Measurements from ENCODE around the gene TSPYL2. TPM values are rescaled to one million over a fixed set of nuclear protein-coding genes. Genes with fewer than 3 reads are reported as not detected.

TSPYL2 gene
- total RNA-seq, 2 experiments from 2014 or later = 30.2 to 31.1 TPM

DNA sequence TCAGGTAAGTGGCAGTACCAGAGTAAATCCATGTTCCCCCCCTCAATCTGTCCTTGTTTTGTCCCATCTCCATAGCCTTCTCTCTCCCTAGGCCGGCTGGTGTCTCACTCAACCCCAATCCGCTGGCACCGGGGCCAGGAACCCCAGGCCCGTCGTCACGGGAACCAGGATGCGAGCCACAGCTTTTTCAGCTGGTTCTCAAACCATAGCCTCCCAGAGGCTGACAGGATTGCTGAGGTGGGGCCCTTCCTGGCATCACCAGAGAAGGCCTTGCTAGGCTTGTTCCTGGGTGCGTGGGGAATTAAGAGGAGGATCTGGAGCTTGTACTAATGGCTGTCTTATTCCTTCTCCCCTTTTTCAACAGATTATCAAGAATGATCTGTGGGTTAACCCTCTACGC is 2.7 kb downstream of the TSPYL2 start:
- Mint-ChIP-seq H3K4me1 (peaks cover 63% of the 10 kb centered on the region), H3K27ac (no peak overlapping the region), H3K36me3 (ENCODE audit: low read depth) (peaks cover 30% of the 10 kb centered on the region), H3K27me3 (no peaks in the 10 kb centered on the region), H3K4me3 (no peak overlapping the region), H3K9me3 (no peaks in the 10 kb centered on the region)
- ChIA-PET POLR2A (no interaction called here), CTCF (no interaction called here)
- no peak for DNase-seq

DNA sequence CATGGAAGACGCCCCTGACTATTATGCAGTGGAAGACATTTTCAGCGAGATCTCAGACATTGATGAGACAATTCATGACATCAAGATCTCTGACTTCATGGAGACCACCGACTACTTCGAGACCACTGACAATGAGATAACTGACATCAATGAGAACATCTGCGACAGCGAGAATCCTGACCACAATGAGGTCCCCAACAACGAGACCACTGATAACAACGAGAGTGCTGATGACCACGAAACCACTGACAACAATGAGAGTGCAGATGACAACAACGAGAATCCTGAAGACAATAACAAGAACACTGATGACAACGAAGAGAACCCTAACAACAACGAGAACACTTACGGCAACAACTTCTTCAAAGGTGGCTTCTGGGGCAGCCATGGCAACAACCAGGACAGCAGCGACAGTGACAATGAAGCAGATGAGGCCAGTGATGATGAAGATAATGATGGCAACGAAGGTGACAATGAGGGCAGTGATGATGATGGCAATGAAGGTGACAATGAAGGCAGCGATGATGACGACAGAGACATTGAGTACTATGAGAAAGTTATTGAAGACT is 3.6 kb downstream of the TSPYL2 start:
- peaks cover 61% of the 10 kb centered on the region for H3K4me1 Mint-ChIP-seq
- H3K36me3 Mint-ChIP-seq (ENCODE audit: low read depth) = peaks cover 30% of the 10 kb centered on the region
- no peaks in the 10 kb centered on the region for H3K9me3 Mint-ChIP-seq
- no peaks in the 10 kb centered on the region for H3K27me3 Mint-ChIP-seq
- POLR2A ChIA-PET = no interaction called here
- no peak overlapping the region for H3K4me3 Mint-ChIP-seq
- CTCF ChIA-PET = no interaction called here
- no peak for DNase-seq
- peak overlapping the region; percentile 56 for H3K27ac Mint-ChIP-seq

DNA sequence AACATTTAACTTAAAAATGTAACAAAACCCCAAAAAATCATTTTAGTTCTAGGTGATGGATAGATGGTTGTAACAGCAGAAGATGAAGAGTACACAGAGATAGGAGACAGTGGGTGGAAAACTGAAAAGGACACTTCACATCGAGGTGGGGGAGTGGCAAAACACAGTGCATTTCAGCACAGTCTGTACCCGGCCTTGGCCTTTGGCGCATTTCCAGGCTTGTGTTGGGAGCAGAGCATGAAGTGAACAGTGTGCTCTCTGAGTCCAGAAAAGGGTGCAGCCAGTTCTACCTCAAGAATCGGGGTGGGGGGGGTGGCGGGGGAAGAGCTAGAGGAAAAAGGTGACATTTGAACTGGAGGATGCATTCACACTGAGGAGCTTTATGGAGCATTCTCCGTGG is 4.3 kb downstream of the TSPYL2 start:
- H3K36me3 Mint-ChIP-seq (ENCODE audit: low read depth) = peaks cover 30% of the 10 kb centered on the region
- POLR2A ChIA-PET = no interaction called here
- H3K4me1 Mint-ChIP-seq = peaks cover 58% of the 10 kb centered on the region
- H3K9me3 Mint-ChIP-seq = no peaks in the 10 kb centered on the region
- DNase-seq = no peak
- CTCF ChIA-PET = no interaction called here
- no peak overlapping the region for H3K4me3 Mint-ChIP-seq
- peak overlapping the region; percentile 10 for H3K27ac Mint-ChIP-seq
- no peaks in the 10 kb centered on the region for H3K27me3 Mint-ChIP-seq

DNA sequence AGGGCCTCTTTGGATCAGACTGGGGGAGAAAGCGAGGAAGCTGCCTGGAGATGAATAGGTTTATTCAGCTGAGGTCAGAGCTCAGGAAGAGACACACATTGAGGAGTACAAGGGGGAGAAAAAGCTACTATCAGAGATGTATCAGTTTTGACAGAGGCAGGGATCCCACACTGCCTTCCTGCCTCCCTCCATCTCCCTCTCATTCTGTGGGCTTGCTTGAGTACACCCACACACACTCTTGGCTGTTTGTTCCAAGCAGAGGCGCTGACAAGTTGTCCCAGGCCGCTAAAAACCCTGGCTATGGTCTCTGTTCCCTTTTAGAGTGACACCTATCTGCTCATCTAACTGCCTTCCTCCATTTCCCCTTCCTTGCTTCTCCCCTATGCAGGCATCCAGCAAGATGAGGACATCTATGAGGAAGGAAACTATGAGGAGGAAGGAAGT is 5.2 kb downstream of the TSPYL2 start:
- Mint-ChIP-seq H3K27ac (no peak overlapping the region), H3K9me3 (no peaks in the 10 kb centered on the region), H3K4me3 (no peak overlapping the region), H3K4me1 (peaks cover 55% of the 10 kb centered on the region), H3K27me3 (no peaks in the 10 kb centered on the region), H3K36me3 (ENCODE audit: low read depth) (peaks cover 30% of the 10 kb centered on the region)
- DNase-seq = no peak
- CTCF ChIA-PET = no interaction called here
- POLR2A ChIA-PET = interaction anchor here (1.0 kb wide), 1 partner anchor 335 kb away, joined by 4 read pairs; the partner anchor contains the start of gene SMC1A

DNA sequence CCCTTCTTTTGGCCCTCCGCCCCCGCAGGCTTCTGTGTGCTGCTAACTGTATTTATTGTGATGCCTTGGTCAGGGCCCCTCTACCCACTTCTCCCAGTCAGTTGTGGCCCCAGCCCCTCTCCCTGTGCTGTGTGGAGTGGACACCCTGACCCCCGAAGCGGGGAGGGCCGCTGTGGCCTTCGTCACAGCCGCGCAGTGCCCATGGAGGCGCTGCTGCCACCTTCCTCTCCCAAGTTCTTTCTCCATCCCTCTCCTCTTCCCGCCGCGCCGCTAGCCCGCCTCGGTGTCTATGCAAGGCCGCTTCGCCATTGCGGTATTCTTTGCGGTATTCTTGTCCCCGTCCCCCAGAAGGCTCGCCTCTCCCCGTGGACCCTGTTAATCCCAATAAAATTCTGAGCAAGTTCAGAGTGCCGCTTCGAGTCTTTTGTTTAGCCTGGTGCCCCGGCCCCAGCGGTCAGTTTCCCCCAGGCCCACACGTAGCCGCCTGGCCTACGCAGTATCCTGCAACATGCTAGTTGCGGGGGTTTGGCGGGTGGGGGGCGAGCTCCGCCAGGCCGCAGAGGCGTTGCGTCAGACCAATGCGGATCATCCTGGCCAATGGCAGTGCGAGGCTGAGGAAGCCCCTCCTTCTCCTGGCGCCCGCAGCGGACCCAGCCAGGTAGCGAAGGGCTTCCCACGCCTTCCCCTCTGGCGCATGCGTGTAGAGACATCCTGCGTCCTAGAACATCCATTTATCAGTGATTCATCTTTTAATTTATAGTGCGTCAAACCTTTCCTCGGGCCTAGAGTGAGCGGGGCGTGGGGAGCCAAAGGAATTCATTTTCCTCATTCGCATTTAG is 6.2 kb downstream of the TSPYL2 start:
- Mint-ChIP-seq H3K27ac (peak overlapping the region; percentile 71), H3K4me3 (peak overlapping the region; percentile 78), H3K9me3 (no peaks in the 10 kb centered on the region), H3K27me3 (no peaks in the 10 kb centered on the region), H3K36me3 (ENCODE audit: low read depth) (peaks cover 28% of the 10 kb centered on the region), H3K4me1 (peaks cover 51% of the 10 kb centered on the region)
- POLR2A ChIA-PET = interaction anchor here (0.9 kb wide), 1 partner anchor 137 kb away, joined by 3 read pairs; the partner anchor contains the start of gene KDM5C
- peak; percentile 68 for DNase-seq
- CTCF ChIA-PET = interaction anchor here (1.8 kb wide), 1 partner anchor 16 kb away, joined by 8 read pairs; no protein-coding TSS in a partner anchor

DNA sequence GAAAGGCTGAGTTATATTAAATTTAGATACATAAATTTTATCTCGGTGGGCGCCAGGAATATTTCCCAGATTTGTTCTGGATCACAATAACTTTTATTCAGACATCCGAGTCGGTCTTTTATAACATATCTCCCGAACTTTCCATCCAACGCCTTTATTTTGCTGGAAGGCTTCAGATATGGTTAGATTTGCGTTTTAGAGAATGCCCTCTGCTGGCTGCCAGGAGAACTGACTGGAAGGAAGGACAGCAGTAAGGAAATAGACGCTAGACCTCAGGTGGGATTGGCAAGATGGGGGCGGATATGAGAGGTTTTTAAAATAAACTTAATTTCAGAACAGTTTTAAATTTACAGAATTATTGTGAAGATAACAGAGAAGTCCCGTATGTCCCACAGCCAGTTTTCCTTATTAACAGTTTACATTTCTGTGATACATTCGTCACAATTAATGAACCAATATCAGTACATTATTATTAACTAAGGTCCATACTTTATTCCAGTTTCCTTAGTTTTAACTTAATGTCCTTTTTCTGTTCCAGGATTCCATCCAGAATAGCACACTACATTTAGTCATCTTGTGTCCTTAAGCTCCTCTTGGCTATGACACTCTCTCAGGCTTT is 7.2 kb downstream of the TSPYL2 start:
- H3K4me3 Mint-ChIP-seq = peak overlapping the region; percentile 78
- ChIA-PET POLR2A (no interaction called here), CTCF (interaction anchor here (1.8 kb wide), 1 partner anchor 17 kb away, joined by 8 read pairs; no protein-coding TSS in a partner anchor)
- peaks cover 21% of the 10 kb centered on the region for H3K36me3 Mint-ChIP-seq (ENCODE audit: low read depth)
- H3K9me3 Mint-ChIP-seq = no peaks in the 10 kb centered on the region
- DNase-seq = peak; percentile 31
- peaks cover 41% of the 10 kb centered on the region for H3K4me1 Mint-ChIP-seq
- H3K27ac Mint-ChIP-seq = no peak overlapping the region
- no peaks in the 10 kb centered on the region for H3K27me3 Mint-ChIP-seq

DNA sequence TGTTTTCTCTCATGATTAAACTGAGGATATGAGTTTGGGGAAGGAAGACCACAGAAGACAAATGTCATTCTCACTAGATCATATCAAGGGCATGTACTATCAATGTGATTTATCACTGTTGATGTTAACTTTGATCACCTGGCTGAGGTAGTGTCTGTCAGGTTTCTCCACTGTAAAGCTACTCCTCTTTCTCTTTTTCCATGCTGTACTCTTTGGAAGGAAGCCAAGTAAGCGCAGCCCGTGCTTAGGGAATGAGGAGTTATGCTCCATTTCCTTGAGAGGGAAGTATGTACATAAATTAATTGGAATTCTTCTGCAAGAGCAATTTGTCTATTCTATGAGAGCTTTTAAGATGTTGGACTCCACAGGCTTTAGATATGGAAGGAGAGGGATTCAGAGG is 7.8 kb downstream of the TSPYL2 start:
- POLR2A ChIA-PET = no interaction called here
- no peaks in the 10 kb centered on the region for H3K9me3 Mint-ChIP-seq
- no peak for DNase-seq
- H3K4me3 Mint-ChIP-seq = no peak overlapping the region
- CTCF ChIA-PET = interaction anchor here (1.8 kb wide), 1 partner anchor 17 kb away, joined by 8 read pairs; no protein-coding TSS in a partner anchor
- H3K27ac Mint-ChIP-seq = no peak overlapping the region
- no peaks in the 10 kb centered on the region for H3K27me3 Mint-ChIP-seq
- peaks cover 42% of the 10 kb centered on the region for H3K4me1 Mint-ChIP-seq
- peaks cover 15% of the 10 kb centered on the region for H3K36me3 Mint-ChIP-seq (ENCODE audit: low read depth)

DNA sequence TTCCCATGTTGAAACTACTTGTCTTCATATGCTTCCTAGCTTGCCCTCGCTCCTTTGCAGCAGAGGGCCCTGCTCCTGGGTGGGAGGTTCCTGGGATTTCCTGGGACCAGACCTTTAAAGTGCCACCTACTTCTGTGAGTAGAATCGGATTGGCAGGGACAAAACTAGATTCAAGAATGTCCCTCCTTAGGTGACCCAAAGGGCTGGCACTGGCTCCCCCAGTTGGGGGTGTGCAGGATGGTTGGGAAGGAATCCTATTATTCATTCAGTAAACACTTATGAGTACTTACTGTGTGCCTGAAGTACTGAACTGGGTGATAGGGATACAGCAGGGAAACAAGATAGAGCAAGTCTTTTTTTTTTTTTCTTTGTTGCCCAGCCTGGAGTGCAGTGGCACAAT is 9.2 kb downstream of the TSPYL2 start:
- H3K36me3 Mint-ChIP-seq (ENCODE audit: low read depth) = peaks cover under 1% of the 10 kb centered on the region
- H3K9me3 Mint-ChIP-seq = no peaks in the 10 kb centered on the region
- POLR2A ChIA-PET = no interaction called here
- no peak overlapping the region for H3K4me3 Mint-ChIP-seq
- no peaks in the 10 kb centered on the region for H3K27me3 Mint-ChIP-seq
- DNase-seq = no peak
- H3K27ac Mint-ChIP-seq = no peak overlapping the region
- H3K4me1 Mint-ChIP-seq = peaks cover 41% of the 10 kb centered on the region
- CTCF ChIA-PET = interaction anchor here (1.0 kb wide), 1 partner anchor 20 kb away, joined by 3 read pairs; no protein-coding TSS in a partner anchor

DNA sequence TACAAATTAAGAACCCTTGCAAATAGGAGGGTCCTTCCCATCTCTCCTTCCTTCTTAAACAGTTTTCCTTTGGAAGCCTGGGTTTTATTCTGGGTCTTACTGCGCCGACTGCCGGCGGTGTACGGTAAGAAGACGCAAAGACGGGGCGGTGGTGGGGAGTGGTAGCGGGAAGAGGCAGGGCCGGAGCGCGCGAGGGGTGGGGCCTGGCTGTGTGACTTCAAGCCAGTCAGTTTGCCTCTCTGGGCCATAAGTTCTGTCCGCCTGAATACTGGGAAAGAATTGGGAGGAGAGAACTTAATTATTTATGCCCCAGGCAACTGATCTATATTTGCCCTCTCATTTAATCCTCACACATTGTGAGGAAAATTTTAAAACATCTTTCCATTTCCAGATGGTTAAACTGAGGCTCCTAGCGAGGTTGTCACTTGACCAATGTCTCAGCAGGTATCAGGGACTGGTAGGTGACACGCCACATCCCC is 11.0 kb downstream of the TSPYL2 start:
- Mint-ChIP-seq H3K9me3 (no peaks in the 10 kb centered on the region), H3K4me3 (peak overlapping the region; percentile 87), H3K36me3 (ENCODE audit: low read depth) (no peaks in the 10 kb centered on the region), H3K27ac (peak overlapping the region; percentile 85), H3K27me3 (no peaks in the 10 kb centered on the region), H3K4me1 (peaks cover 30% of the 10 kb centered on the region)
- ChIA-PET CTCF (no interaction called here), POLR2A (no interaction called here)
- DNase-seq = peak; percentile 81

DNA sequence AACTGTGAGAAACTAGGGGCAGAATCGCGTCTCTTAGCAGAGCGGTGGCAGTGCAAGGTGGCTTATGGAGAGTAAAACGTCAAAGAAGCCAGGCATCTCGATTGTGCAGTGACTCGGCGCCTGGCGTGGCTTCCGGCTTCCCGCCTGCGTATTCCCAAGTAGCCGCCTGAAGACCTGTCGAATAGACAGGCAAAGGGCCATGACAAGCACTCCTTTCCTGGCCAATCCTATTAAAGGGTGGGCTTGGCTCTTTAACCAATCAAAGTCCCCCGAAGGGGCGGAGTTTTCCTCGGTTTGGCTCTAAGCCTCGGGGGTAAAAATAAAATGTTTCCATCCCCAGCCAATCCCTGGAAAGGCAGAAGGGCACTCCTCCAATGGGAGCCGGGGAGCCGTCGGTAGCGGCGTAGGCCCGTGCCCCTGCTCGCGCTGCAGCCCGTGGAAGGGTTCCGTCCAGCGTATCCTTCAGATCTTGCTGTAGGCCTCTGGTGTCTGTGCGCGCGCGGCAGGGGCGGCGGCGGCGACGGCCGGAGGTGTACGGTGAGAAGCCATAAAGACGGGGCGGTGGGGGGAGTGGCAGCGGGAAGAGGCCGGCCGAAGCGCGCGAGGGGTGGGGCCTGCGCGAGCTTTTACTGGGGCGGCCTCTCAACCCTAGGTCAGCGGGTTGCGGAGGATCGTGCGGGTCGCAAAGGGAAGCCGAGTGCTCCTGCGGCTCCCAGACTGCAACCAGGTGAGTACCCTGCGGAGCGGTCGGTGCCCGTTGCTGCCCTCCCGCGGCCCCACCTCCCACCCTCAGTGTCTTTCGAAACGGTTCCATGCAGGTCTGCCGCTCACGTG is 11.8 kb downstream of the TSPYL2 start, which contains the start of gene KANTR:
Gene KANTR, plus strand, starts transcription at position 395 of the 834 bp plus-strand sequence. CDS start 30,131 bp downstream, outside the sequence.
- DNase-seq = peak; percentile 82
- Mint-ChIP-seq H3K4me3 (peak within 1 kb of the TSS; percentile 87), H3K4me1 (peaks cover 22% of the 10 kb centered on the region), H3K27ac (peak within 1 kb of the TSS; percentile 85), H3K9me3 (no peaks in the 10 kb centered on the region), H3K36me3 (ENCODE audit: low read depth) (no peaks in the 10 kb centered on the region), H3K27me3 (no peaks in the 10 kb centered on the region)
- ChIA-PET POLR2A (interaction anchor here (1.3 kb wide), 1 partner anchor 12 kb away, joined by 8 read pairs; the partner anchor contains the start of gene TSPYL2), CTCF (no interaction called here)

DNA sequence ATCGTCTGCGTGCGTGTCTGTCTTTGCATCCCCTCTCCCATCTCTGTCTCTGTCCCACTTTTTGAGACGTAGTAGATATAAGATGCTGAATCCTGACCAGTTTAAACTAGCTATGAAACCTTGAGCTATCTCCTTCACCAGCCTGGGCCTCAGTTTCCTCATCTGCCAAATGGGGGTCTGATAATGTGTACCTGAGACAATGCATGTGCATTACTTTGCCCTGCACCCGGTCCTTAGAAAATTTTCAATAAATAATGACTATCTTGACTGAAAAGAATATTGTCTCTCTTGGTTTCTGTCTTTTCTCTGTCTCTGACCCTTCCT is 12.4 kb downstream of the TSPYL2 start:
- H3K27me3 Mint-ChIP-seq = no peaks in the 10 kb centered on the region
- ChIA-PET POLR2A (interaction anchor here (1.3 kb wide), 1 partner anchor 13 kb away, joined by 8 read pairs; the partner anchor contains the start of gene TSPYL2), CTCF (no interaction called here)
- DNase-seq = no peak
- no peaks in the 10 kb centered on the region for H3K9me3 Mint-ChIP-seq
- peaks cover 3% of the 10 kb centered on the region for H3K36me3 Mint-ChIP-seq (ENCODE audit: low read depth)
- H3K27ac Mint-ChIP-seq = peak overlapping the region; percentile 85
- peak overlapping the region; percentile 87 for H3K4me3 Mint-ChIP-seq
- peaks cover 18% of the 10 kb centered on the region for H3K4me1 Mint-ChIP-seq

DNA sequence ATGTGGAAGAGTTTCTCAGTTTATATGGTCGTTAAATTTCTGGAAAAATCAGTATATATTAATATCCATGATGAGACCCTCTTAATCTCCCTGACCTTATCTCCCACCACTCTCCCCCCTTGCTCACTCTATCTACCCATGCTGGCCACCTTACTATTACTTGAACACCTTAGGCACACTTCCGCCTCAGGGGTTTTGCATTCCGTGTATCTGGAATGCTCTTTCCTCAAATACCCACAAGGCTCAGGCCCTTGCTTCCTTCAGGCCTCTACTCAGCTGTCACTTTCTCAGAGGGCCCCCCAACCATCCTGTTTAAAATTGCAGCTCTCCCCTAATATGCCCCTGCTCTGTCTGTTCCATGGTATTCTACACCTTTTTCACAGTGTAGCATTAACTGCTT is 13.6 kb downstream of the TSPYL2 start:
- H3K36me3 Mint-ChIP-seq (ENCODE audit: low read depth) = peaks cover 3% of the 10 kb centered on the region
- H3K9me3 Mint-ChIP-seq = no peaks in the 10 kb centered on the region
- H3K27me3 Mint-ChIP-seq = no peaks in the 10 kb centered on the region
- ChIA-PET CTCF (no interaction called here), POLR2A (no interaction called here)
- peaks cover 18% of the 10 kb centered on the region for H3K4me1 Mint-ChIP-seq
- no peak overlapping the region for H3K27ac Mint-ChIP-seq
- DNase-seq = no peak
- no peak overlapping the region for H3K4me3 Mint-ChIP-seq

Data from activated CD4-positive, alpha-beta memory T cell treated with anti-CD3 and anti-CD28 coated beads, Interleukin-2, amount 10 ng/mL, durations not matched to agents 7 days and 5 days (primary cell).